CD8-positive, alpha-beta memory T cell (primary cell): ENCODE results near the gene LRRC27. TPM values are rescaled to one million over a fixed set of nuclear protein-coding genes. Genes with fewer than 3 reads are reported as not detected.
"Not testable (repeated sequence)": the region's sequence is repeated elsewhere in the genome, so short reads cannot be mapped to it uniquely, and the experiment has no call there.

ENCODE experiments used
- CTCF ChIA-PET: fragments of 350-600 bp; sonication (Branson Sonifier 250); formaldehyde crosslinking; loops from one replicate; lab custom pipeline; 2021; ENCODE audit warnings: antibody characterized with exemption; lab: Charles Lee
- POLR2A ChIA-PET: fragments of 350-600 bp; sonication (Branson Sonifier 250); formaldehyde crosslinking; loops from one replicate; lab custom pipeline; 2021; ENCODE audit warnings: antibody characterized with exemption; lab: Charles Lee
- DNase-seq, 5 donors: peaks; one replicate each; pipeline versions ENCODE4 v3.0.0 to v3.0.0-alpha.2; 2020 to 2022; ENCODE audit warnings: mixed read lengths in 1 of 5
- H3K27ac ChIP-seq: one replicate; pipeline ENCODE4 v1.7.0; 2013; ENCODE audit warnings: low read depth, mild to moderate bottlenecking, low read length, moderate library complexity
- H3K27me3 ChIP-seq: 2 replicates; pipeline ENCODE4 v1.7.0; 2013; ENCODE audit warnings: low read length, mild to moderate bottlenecking; ENCODE audit not compliant: insufficient read depth, poor library complexity, severe bottlenecking
- H3K36me3 ChIP-seq: 2 replicates; pipeline ENCODE4 v1.7.0; 2013; ENCODE audit warnings: mild to moderate bottlenecking, low read length, moderate library complexity; ENCODE audit not compliant: insufficient read depth
- H3K4me1 ChIP-seq: 2 replicates; pipeline ENCODE4 v1.7.0; 2013; ENCODE audit warnings: mild to moderate bottlenecking, low read length, moderate library complexity; ENCODE audit not compliant: insufficient read depth
- H3K4me3 ChIP-seq: 2 replicates; pipeline ENCODE4 v1.7.0; 2013; ENCODE audit warnings: mild to moderate bottlenecking, low read length
- H3K9me3 ChIP-seq: 2 replicates; pipeline ENCODE4 v1.7.0; 2013; ENCODE audit warnings: mild to moderate bottlenecking, low read length
- H3K27ac Mint-ChIP-seq, 8 donors: one replicate each; pipeline ENCODE4 v1.8.0; 2020 to 2021; ENCODE audit warnings: mixed read lengths in 8 of 8, mild to moderate bottlenecking in 6 of 8, inconsistent platforms in 3 of 8, moderate library complexity in 3 of 8
- H3K27me3 Mint-ChIP-seq, 2 donors: one replicate each; pipeline ENCODE4 v1.8.0; 2020 to 2021; ENCODE audit warnings: mixed read lengths in 2 of 2, mild to moderate bottlenecking in 1 of 2, moderate library complexity in 1 of 2
- H3K36me3 Mint-ChIP-seq, 3 donors: one replicate each; pipeline ENCODE4 v1.8.0; 2020 to 2021; ENCODE audit warnings: mixed read lengths in 3 of 3, inconsistent platforms in 1 of 3, mild to moderate bottlenecking in 1 of 3
- H3K4me1 Mint-ChIP-seq, 3 donors: one replicate each; pipeline ENCODE4 v1.8.0; 2020 to 2021; ENCODE audit warnings: mixed read lengths in 3 of 3, inconsistent platforms in 1 of 3, mild to moderate bottlenecking in 1 of 3
- H3K4me3 Mint-ChIP-seq, 7 donors: one replicate each; pipeline ENCODE4 v1.8.0; 2020 to 2021; ENCODE audit warnings: mixed read lengths in 7 of 7, mild to moderate bottlenecking in 6 of 7, moderate library complexity in 4 of 7, inconsistent platforms in 2 of 7
- H3K9me3 Mint-ChIP-seq, 5 donors: one replicate each; pipeline ENCODE4 v1.8.0; 2020 to 2022; ENCODE audit warnings: mixed read lengths in 5 of 5, mild to moderate bottlenecking in 3 of 5, moderate library complexity in 2 of 5, inconsistent platforms in 1 of 5
- polyA plus RNA-seq: library from polyadenylated mRNA; unstranded; fragments of 300-500 nt; fragmentation: Illumina TruSeq; gene quantifications from one replicate; pipeline ENCODE4 v1.2.3, GENCODE V29; 2021
- total RNA-seq, 2 experiments: library from RNA; stranded (reverse); gene quantifications; one replicate each; pipeline ENCODE4 v1.2.3, GENCODE V29; 2021

The LRRC27 gene
- total and polyA plus RNA-seq, 3 experiments from 2014 or later = 1.8 to 5.7 (median 3.1) TPM

- Mint-ChIP-seq H3K4me3 (peak overlapping the region in 6 of 7 donors; percentile 7 to 97 (median 68)), H3K27ac (peak overlapping the region in 5 of 8 donors; percentile 23 to 93 (median 40)), H3K27me3 (peaks cover 0 to 11% of the 10 kb centered on the region in 2 donors), H3K4me1 (peaks cover 38 to 66% (median 58%) of the 10 kb centered on the region in 3 donors), H3K9me3 (peaks cover 0 to 3% (median 0%) of the 10 kb centered on the region in 5 donors), H3K36me3 (peaks cover 0 to 14% (median 0%) of the 10 kb centered on the region in 3 donors)
- DNase-seq = no peak
- H3K36me3 ChIP-seq = no peaks in the 10 kb centered on the region
- H3K4me3 ChIP-seq = no peak overlapping the region
- H3K27ac ChIP-seq = no peak overlapping the region
- H3K9me3 ChIP-seq = no peaks in the 10 kb centered on the region
- H3K27me3 ChIP-seq = no peaks in the 10 kb centered on the region
- H3K4me1 ChIP-seq = peaks cover 29% of the 10 kb centered on the region
- POLR2A ChIA-PET = interaction anchor here (0.7 kb wide), 1 partner anchor 18 kb away, joined by 7 read pairs; no protein-coding TSS in a partner anchor
- CTCF ChIA-PET = no interaction called here
These were observed 1.4 kb downstream of the LRRC27 start for GRCh38 chr10:132333386-132333785.

GRCh38 chr10:132334631-132335188 lies 2.7 kb downstream of the LRRC27 start:
- H3K9me3 ChIP-seq = no peaks in the 10 kb centered on the region
- no peaks in the 10 kb centered on the region for H3K27me3 ChIP-seq
- no peak for DNase-seq
- CTCF ChIA-PET = no interaction called here
- H3K27ac Mint-ChIP-seq = peak overlapping the region in 1 of 8 donors; percentile 93
- peaks cover 0 to 11% of the 10 kb centered on the region in 2 donors for H3K27me3 Mint-ChIP-seq
- H3K9me3 Mint-ChIP-seq = peaks cover 0 to 3% (median 0%) of the 10 kb centered on the region in 5 donors
- H3K4me3 ChIP-seq = no peak overlapping the region
- POLR2A ChIA-PET = no interaction called here
- no peaks in the 10 kb centered on the region for H3K36me3 ChIP-seq
- peaks cover 27 to 53% (median 45%) of the 10 kb centered on the region in 3 donors for H3K4me1 Mint-ChIP-seq
- H3K4me3 Mint-ChIP-seq = peak overlapping the region in 1 of 7 donors; percentile 97
- H3K36me3 Mint-ChIP-seq = peaks cover 0 to 10% (median 1%) of the 10 kb centered on the region in 3 donors
- H3K4me1 ChIP-seq = peaks cover 26% of the 10 kb centered on the region
- H3K27ac ChIP-seq = no peak overlapping the region

GRCh38 chr10:132335189-132336063 lies 3.4 kb downstream of the LRRC27 start:
- Histone ChIP-seq H3K4me1 (peaks cover 22% of the 10 kb centered on the region), H3K27me3 (no peaks in the 10 kb centered on the region), H3K36me3 (no peaks in the 10 kb centered on the region), H3K27ac (no peak overlapping the region), H3K4me3 (no peak overlapping the region), H3K9me3 (no peaks in the 10 kb centered on the region)
- H3K4me1 Mint-ChIP-seq = peaks cover 20 to 46% (median 37%) of the 10 kb centered on the region in 3 donors
- peak in 1 of 5 donors; percentile 23 for DNase-seq
- POLR2A ChIA-PET = interaction anchor here (0.6 kb wide), 1 partner anchor 111 kb away, joined by 9 read pairs; no protein-coding TSS in a partner anchor
- CTCF ChIA-PET = interaction anchor here (1.2 kb wide), 1 partner anchor 18 kb away, joined by 3 read pairs; no protein-coding TSS in a partner anchor
- H3K27ac Mint-ChIP-seq = peak overlapping the region in 4 of 8 donors; percentile 3 to 85 (median 56)
- peak overlapping the region in 3 of 7 donors; percentile 5 to 97 (median 36) for H3K4me3 Mint-ChIP-seq
- peaks cover 0 to 7% of the 10 kb centered on the region in 2 donors for H3K27me3 Mint-ChIP-seq
- H3K36me3 Mint-ChIP-seq = peaks cover 0 to 9% (median 3%) of the 10 kb centered on the region in 3 donors
- H3K9me3 Mint-ChIP-seq = peaks cover 0 to 3% (median 0%) of the 10 kb centered on the region in 5 donors

GRCh38 chr10:132336064-132336746 lies 4.2 kb downstream of the LRRC27 start:
- no peaks in the 10 kb centered on the region for H3K9me3 ChIP-seq
- Mint-ChIP-seq H3K4me3 (peak overlapping the region in 6 of 7 donors; percentile 38 to 97 (median 84)), H3K9me3 (peaks cover 0 to 5% (median 0%) of the 10 kb centered on the region in 5 donors), H3K4me1 (peaks cover 19 to 43% (median 32%) of the 10 kb centered on the region in 3 donors), H3K27ac (peak overlapping the region in 3 of 8 donors; percentile 57 to 63 (median 61)), H3K27me3 (peaks cover 0 to 7% of the 10 kb centered on the region in 2 donors), H3K36me3 (peaks cover 0 to 7% (median 3%) of the 10 kb centered on the region in 3 donors)
- DNase-seq = no peak
- no peak overlapping the region for H3K27ac ChIP-seq
- ChIA-PET POLR2A (interaction anchor here (0.6 kb wide), 1 partner anchor 111 kb away, joined by 9 read pairs; no protein-coding TSS in a partner anchor), CTCF (interaction anchor here (1.2 kb wide), 1 partner anchor 17 kb away, joined by 3 read pairs; no protein-coding TSS in a partner anchor)
- H3K36me3 ChIP-seq = no peaks in the 10 kb centered on the region
- peak overlapping the region; percentile 43 for H3K4me3 ChIP-seq
- H3K27me3 ChIP-seq = no peaks in the 10 kb centered on the region
- peaks cover 19% of the 10 kb centered on the region for H3K4me1 ChIP-seq

GRCh38 chr10:132336919-132337407 lies 5.0 kb downstream of the LRRC27 start:
- H3K36me3 Mint-ChIP-seq = peaks cover 4 to 7% (median 6%) of the 10 kb centered on the region in 3 donors
- H3K4me3 ChIP-seq = peak overlapping the region; percentile 43
- H3K9me3 Mint-ChIP-seq = peaks cover 0 to 3% (median 0%) of the 10 kb centered on the region in 5 donors
- no peaks in the 10 kb centered on the region for H3K36me3 ChIP-seq
- ChIA-PET CTCF (interaction anchor here (1.2 kb wide), 1 partner anchor 16 kb away, joined by 3 read pairs; no protein-coding TSS in a partner anchor), POLR2A (no interaction called here)
- H3K27ac Mint-ChIP-seq = peak overlapping the region; percentile 57 to 97 (median 81)
- H3K4me3 Mint-ChIP-seq = peak overlapping the region; percentile 80 to 93 (median 86)
- H3K4me1 Mint-ChIP-seq = peaks cover 16 to 36% (median 24%) of the 10 kb centered on the region in 3 donors
- no peaks in the 10 kb centered on the region for H3K9me3 ChIP-seq
- peak in 2 of 5 donors; percentile 14 to 17 for DNase-seq
- H3K27ac ChIP-seq = no peak overlapping the region
- peaks cover 0 to under 1% of the 10 kb centered on the region in 2 donors for H3K27me3 Mint-ChIP-seq
- H3K27me3 ChIP-seq = no peaks in the 10 kb centered on the region
- H3K4me1 ChIP-seq = peaks cover 19% of the 10 kb centered on the region

GRCh38 chr10:132337854-132338253 lies 5.9 kb downstream of the LRRC27 start:
- H3K27me3 Mint-ChIP-seq, H3K36me3 ChIP-seq, POLR2A ChIA-PET, H3K9me3 Mint-ChIP-seq, DNase-seq, H3K9me3 ChIP-seq, H3K27ac ChIP-seq, H3K4me3 ChIP-seq, H3K27me3 ChIP-seq: not testable (repeated sequence)
- peaks cover 11% of the 10 kb centered on the region for H3K4me1 ChIP-seq
- H3K4me1 Mint-ChIP-seq = peaks cover 12 to 30% (median 18%) of the 10 kb centered on the region in 3 donors
- CTCF ChIA-PET = interaction anchor here (0.9 kb wide), 1 partner anchor 11 kb away, joined by 3 read pairs; no protein-coding TSS in a partner anchor
- peak overlapping the region in 4 of 7 donors; percentile 80 to 88 (median 86) for H3K4me3 Mint-ChIP-seq
- peaks cover 8 to 13% (median 8%) of the 10 kb centered on the region in 3 donors for H3K36me3 Mint-ChIP-seq
- peak overlapping the region in 3 of 8 donors; percentile 76 to 89 (median 83) for H3K27ac Mint-ChIP-seq

- Histone ChIP-seq H3K9me3 (no peaks in the 10 kb centered on the region), H3K27ac (no peak overlapping the region), H3K36me3 (no peaks in the 10 kb centered on the region), H3K4me1 (peaks cover 10% of the 10 kb centered on the region), H3K4me3 (no peak overlapping the region), H3K27me3 (no peaks in the 10 kb centered on the region)
- POLR2A ChIA-PET = no interaction called here
- H3K4me3 Mint-ChIP-seq = no peak overlapping the region
- peaks cover 9 to 23% (median 14%) of the 10 kb centered on the region in 3 donors for H3K4me1 Mint-ChIP-seq
- no peak overlapping the region for H3K27ac Mint-ChIP-seq
- no peak for DNase-seq
- CTCF ChIA-PET = no interaction called here
- H3K27me3 Mint-ChIP-seq = no peaks in the 10 kb centered on the region
- peaks cover 0 to 4% (median 2%) of the 10 kb centered on the region in 5 donors for H3K9me3 Mint-ChIP-seq
- peaks cover 8 to 13% (median 11%) of the 10 kb centered on the region in 3 donors for H3K36me3 Mint-ChIP-seq
These were observed 6.9 kb downstream of the LRRC27 start for GRCh38 chr10:132338876-132339275.
